Measurements from ENCODE around the gene AQP7.
"Not testable (repeated sequence)": the region's sequence is repeated elsewhere in the genome, so short reads cannot be mapped to it uniquely, and the experiment has no call there.

The AQP7 gene

GRCh38 chr9:33402371-33402770, at the start of gene AQP7:
AQP7 (minus strand) TSS chr9:33402568; CDS start chr9:33401262, 1,306 bp downstream.
- not testable (repeated sequence) for DNase-seq (ENCODE audit: low spot score)

DNA sequence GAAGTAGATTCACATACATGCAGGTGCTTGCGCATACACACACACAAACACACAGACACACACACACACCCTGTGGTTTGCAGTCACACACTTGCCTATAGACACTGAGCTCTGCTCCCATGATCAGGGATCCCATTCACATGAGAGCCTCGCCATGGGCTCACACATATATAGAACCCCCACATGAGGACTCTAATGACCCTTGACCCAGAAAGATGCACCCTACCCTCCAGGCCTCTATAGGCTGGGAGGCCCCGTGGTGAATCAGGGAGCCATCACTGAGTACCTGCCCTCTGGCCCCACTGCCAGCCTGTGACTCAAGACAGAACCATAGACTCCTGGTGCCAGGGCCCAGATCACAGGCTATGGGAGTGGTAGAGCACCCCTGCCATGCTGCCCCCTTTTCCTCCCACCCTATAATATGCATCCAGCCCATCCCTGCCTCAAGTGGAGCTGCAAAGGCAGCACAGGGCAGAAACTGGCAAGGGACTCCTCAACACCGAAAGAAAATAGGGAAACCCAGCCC, 48.3 kb upstream of the AQP7 start:
- DNase-seq (ENCODE audit: low spot score) = no peak

- DNase-seq (ENCODE audit: low spot score) = no peak
Measured at GRCh38 chr9:33449715-33450114, 47.3 kb upstream of the AQP7 start.

DNA sequence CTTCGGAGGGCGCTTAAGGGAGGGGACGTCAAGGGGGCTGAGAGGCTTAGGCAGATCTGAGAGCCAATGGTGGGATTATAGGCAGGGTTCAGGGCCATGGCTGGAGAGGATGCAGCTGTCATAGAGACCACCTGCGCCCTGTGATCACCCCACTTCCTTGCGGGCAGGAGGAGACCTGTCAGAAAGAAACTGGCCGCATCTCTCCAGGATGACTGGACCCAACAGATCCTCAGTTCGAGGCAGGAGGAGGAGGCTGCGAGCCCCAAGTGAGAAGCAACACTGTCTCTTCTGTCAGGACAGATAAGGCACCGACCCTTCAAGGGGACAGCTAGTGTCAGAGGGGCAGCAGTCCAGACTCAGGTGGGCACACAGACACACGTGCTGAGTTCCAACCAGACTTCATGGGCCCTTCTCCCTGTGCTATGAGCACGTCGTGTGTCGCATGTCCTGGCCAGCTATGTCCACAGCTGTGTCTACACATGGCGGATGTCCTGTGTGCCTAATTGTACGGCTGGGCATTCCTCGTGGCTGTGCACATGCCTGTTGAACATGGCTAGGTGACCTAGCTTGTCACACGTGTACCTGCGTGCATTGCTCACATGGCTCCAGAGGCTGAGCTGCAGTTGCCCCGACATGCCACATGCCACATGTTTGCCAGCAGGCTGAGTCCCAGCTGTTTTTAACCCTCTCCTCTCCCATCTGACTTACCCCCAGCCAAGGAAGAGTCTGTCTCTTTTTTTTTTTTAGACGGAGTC, 45.6 kb upstream of the AQP7 start:
- no peak for DNase-seq (ENCODE audit: low spot score)

- DNase-seq (ENCODE audit: low spot score) = peak; percentile 36
Measured at GRCh38 chr9:33446946-33447798, 44.8 kb upstream of the AQP7 start, which contains the start of gene AQP3. AQP3 (minus strand) TSS chr9:33447593; CDS start chr9:33447530, 63 bp downstream.

DNA sequence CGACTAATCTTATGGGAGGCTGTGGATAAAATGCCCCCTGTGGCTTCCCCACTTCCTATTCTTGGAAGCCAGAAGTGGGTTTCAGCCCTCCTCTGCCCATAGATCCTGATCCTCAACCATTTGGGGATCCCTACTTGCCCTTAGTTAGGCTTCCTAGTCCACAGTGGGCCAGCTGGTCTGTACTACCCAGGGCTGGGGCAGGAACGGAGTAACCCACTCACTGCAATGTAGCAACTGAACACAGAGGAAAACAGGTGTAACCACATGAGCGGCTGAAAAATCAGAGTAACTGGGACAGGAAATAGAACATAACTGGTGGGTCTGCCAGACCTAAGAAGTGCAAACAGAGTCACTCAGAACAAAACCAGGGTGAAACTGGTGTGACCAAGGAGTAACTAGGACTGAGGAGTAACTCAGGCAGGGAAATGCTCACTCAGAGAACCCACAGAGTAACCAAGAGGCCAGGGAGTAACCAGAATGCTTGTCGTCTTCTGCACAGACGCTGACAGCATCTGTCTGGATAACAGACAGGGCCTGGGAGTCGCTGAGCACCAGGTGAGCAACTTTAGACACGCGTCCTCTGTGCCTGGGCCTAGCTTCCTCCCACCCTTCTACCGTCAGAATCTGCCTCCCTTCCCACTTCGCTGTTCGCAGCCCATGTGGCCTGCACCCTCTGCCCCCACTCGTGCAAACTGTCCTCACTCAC, 44.0 kb upstream of the AQP7 start:
- no peak for DNase-seq (ENCODE audit: low spot score)

- no peak for DNase-seq (ENCODE audit: low spot score)
Measured at GRCh38 chr9:33445389-33446239, 43.2 kb upstream of the AQP7 start.

- DNase-seq (ENCODE audit: low spot score) = no peak
Measured at GRCh38 chr9:33443464-33444154, 41.2 kb upstream of the AQP7 start.

DNA sequence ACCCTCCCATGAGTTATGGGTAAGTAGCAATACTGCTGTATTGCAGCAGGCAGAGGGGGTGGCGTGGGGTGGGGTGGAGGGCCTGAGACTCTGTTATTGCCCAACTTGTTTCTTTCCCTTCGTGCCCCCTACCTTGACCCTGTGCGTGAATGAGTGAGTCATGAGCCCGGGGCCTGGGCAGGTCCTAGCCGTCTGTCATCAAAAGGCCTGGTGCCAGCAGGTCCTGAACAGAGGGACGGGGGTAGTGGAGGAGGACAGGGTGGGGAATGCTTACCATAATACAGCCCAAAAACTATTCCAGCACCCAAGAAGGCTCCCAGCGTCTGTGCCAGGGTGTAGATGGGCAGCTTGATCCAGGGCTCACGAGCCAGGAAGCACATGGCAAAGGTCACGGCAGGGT, 40.7 kb upstream of the AQP7 start:
- DNase-seq (ENCODE audit: low spot score) = no peak

DNA sequence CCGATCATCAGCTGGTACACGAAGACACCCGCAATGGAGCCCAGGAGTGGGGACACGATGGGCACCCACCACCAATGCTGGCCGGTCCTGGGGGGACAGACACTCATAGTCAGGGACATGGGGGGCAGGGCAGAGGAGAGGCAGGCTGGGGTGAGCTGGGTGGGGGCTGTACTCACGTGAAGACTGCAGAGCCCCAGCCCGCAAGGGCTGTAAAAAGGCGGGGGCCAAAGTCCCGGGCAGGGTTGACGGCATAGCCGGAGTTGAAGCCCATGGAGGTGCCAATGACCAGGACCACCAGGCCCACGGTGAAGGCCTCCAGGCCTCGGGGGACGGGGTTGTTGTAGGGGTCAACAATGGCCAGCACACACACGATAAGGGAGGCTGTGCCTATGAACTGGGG, 39.8 kb upstream of the AQP7 start:
- DNase-seq (ENCODE audit: low spot score) = no peak

DNA sequence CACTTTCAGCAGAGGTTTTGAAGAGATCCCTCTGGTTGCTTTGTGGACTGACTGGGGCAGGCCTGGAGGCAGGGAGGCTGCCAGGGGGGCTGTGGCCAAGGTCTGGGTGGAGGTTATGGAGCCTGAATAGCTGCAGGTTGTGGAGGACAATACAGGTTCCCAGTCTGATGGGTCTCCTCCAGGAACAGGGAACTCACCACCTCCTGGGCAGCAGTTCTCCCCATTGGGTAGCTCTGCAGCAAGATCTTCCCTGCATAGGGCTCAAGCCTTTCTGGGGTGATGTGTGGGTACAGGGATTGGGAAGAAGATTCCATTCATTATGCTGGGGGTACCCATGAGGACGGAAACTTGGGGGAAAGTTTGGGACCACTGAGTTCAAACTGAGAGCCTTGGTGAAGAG, 38.2 kb upstream of the AQP7 start:
- no peak for DNase-seq (ENCODE audit: low spot score)

DNA sequence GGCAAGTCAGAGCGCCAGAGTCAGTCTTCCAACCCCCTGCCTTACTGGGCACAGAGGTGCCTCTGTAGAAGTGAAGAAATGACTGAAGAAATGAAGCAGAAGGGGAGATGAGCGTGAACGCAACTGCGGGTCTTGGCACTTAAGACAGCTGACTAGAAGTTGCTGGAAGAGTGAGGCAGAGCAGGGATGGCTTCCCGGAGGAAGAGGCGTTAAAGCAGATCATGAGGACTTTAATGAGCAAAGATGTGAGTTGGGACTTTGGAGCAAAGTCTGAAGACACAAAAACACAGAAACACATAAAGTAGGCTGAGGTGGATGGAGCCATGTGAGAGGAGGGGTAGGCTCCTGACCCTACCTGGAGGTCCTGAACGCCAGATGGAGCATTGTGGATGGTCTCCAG, 37.8 kb upstream of the AQP7 start:
- no peak for DNase-seq (ENCODE audit: low spot score)

DNA sequence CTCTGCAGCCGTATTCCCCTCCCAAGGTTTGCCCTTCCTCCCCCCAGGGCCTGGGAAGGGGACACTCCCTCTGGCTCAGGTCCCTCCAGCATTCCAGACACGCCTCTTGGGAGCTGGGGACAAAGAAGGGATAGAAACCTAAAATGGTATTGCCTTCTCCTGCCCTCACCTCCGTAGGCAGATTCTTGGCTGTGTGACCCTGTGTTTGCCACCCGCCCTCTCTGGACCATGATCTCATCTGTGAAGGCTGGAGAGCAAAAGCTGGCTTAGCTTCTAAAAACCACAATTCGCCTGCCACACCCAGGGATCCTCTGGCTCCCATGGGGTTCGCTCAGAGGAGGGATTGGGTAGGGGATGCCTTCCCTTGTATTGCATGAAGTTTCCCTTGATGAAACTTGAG, 37.4 kb upstream of the AQP7 start:
- DNase-seq (ENCODE audit: low spot score) = no peak

DNA sequence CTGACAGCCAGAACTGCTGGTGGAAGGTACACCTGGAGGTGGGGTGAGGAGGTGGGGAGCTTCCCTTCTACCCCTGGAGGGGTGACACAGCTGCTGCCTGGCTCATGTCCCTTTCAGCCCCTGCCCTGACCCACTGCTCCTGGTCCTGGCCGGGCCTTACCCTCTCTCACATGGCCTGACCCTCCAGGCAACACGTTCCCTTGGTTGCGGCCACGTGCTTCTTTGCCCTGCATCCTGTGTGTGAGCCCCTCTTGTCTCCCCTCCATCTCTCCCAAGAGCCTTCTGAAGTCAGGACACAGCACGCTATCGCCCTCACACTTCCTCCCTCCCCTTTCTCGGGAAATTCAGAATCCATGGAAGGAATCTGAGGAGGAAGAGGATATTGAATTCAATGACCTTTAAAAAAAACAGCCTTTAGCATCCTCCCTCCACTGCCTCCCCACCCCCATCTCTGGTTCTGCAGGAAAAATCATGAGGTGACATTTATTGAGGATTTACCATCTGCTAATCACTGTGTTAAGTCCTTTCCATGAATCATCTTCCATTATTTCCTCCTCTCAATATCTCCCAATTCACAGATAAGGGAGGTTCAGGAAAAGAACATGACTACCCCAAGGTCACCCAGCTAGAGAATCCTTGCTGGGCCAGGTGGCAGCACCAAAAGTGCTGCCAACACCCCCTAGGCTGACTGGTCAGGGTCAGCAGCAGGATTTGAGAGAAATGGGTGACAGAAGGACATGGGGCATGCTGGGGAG, 36.7 kb upstream of the AQP7 start:
- DNase-seq (ENCODE audit: low spot score) = no peak

- no peak for DNase-seq (ENCODE audit: low spot score)
Measured at GRCh38 chr9:33437898-33438297, 35.5 kb upstream of the AQP7 start.

DNA sequence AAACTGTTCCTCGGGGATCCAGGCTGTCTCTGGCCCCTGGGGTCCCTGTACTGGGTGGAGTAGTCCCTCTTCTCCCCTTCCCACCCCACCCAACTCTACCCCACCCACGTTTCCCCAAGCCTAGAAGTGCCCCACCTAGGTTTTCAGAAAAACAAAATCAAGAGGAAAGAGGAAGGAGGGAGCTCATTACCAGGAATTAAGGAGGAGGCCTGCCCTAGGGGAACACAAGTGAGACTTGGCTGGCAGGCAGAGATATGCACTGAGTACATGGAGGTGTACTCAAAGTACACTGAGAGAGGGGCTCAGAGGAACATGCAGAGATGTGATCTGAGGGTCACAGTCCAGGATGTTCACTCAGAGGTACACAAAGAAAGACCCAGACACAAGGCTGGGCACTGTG, 34.8 kb upstream of the AQP7 start:
- DNase-seq (ENCODE audit: low spot score) = no peak

- DNase-seq (ENCODE audit: low spot score) = no peak
Measured at GRCh38 chr9:33436445-33436844, 34.1 kb upstream of the AQP7 start.

DNA sequence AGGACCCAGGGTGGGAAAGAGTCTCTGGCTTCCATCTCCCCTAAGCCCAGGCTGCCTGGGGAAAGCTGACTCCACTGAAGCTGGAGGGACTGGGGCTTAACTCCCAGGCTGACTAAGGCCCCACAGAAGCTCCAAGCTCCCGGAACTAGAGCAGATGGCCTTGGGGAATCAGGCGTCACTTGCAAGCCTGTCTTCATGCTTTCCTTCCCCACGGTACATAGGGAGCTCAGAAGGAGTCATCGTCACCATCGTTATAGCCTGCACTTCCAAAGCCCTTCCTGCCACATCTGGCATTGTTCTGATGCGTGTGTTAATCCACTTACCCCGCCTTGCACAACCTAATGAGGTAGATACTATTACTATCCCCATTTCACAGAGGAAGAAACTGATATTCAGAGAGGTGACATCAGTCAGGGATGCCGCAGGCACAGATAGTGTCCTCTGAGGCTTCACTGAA, 33.5 kb upstream of the AQP7 start:
- DNase-seq (ENCODE audit: low spot score) = no peak

DNA sequence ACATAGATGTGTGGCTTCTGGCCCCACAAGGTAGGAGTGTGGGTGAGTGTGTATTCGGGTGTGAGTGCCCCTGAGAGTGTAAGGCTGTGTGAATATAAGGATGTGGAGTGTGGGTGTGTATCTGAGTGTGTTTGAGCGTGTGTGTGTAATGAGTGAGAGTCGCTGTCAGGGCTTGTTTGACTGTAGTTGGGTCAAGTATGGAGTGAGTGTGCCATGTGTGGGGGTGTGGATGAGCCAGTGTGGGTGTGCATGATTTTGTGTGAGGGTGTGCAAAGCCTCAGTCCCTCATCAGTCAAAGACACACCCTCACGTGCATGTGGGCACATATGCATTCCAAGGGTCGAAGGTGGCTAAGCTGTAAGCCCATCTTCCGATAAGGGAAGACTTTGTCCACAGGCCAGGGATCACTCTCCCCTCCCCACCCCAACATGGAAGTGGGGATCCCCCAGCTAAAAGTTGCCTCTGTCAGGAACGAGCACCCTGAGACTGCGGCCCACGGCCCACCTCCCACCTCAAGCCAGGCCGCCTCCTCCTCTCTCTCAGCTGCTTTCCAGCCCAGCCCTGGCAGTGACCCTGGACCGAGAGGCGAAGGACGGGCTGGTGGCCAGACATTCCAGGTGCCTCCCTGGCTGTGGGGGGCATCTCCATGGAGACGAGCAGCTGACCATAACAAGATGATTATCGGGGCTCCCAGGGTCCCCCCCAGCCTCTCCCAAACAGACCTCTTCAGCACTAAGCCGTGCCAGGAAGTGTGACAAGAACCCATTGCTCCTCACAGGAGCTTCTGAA, 32.1 kb upstream of the AQP7 start:
- DNase-seq (ENCODE audit: low spot score) = no peak
